Measurements from ENCODE around the gene SGCA.

Gene SGCA

DNA sequence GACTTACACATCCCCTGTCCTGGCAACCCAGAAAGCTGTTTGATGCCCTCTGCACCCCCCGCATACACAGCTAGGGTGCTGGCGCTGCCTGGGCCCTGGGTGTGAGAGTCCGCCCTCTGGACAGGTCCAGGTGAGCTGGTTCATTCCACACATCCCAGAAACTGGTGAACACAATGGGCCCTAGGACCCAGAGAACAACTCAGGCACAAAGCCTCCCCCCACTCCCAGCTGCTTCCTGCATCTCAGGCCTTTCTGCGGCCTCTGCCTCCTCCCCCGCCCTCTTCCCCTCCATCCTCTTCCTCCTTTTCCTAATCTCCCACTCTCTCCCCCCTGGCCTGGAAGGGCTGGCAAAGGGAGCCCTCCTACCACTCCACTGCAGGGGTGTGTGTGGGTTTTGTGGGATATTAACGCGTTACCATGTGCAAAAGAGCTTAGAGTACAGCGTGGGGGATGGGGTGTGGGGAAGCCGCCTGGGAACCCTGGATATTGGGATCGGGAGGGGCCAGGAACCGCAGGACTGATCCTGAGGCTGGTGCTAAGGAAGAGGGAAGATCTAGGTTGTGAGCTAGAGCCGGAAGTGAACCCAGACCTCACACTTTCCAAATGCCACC is 13.8 kb upstream of the SGCA start (continued):
- TF ChIP-seq, protein P1, sequence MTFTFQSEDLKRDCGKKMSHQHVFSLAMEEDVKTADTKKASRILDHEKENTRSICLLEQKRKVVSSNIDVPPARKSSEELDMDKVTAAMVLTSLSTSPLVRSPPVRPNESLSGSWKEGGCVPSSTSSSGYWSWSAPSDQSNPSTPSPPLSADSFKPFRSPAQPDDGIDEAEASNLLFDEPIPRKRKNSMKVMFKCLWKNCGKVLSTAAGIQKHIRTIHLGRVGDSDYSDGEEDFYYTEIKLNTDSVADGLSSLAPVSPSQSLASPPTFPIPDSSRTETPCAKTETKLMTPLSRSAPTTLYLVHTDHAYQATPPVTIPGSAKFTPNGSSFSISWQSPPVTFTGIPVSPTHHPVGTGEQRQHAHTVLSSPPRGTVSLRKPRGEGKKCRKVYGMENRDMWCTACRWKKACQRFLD (tag by site-specific recombination; IDR thresholded peaks at IDR 0.05), result no peak
- TF ChIP-seq ZNF48 (tag by site-specific recombination; IDR thresholded peaks at IDR 0.05) (no peak), ZNF10 (tag by site-specific recombination; IDR thresholded peaks at IDR 0.05) (no peak), ZFP3 (tag by site-specific recombination; IDR thresholded peaks at IDR 0.05; ENCODE audit: low read depth) (no peak), ZNF707 (tag by site-specific recombination; IDR thresholded peaks at IDR 0.05) (no peak), ZNF112 (tag by site-specific recombination; IDR thresholded peaks at IDR 0.05) (no peak), ZNF701 (tag by site-specific recombination; IDR thresholded peaks at IDR 0.05) (no peak), BCL11A (tag by site-specific recombination; IDR thresholded peaks at IDR 0.05; ENCODE audit: low read depth) (peak; percentile 93), ZNF248 (tag by site-specific recombination; IDR thresholded peaks at IDR 0.05) (no peak), ZNF660 (tag by site-specific recombination; IDR thresholded peaks at IDR 0.05) (no peak; the same call in none of the 2 replicates), REPIN1 (tag by site-specific recombination; IDR thresholded peaks at IDR 0.05; ENCODE audit: low read depth) (no peak), ZNF548 (tag by site-specific recombination; IDR thresholded peaks at IDR 0.05) (no peak), ZNF658 (tag by site-specific recombination; IDR thresholded peaks at IDR 0.05) (no peak), ZNF473 (tag by site-specific recombination; IDR thresholded peaks at IDR 0.05) (no peak), IKZF3 (tag by site-specific recombination; IDR thresholded peaks at IDR 0.05) (peak; percentile 98), ZBTB48 (tag by site-specific recombination; IDR thresholded peaks at IDR 0.05) (peak; percentile 59; the same call in 1 of the 2 replicates), ZNF16 (tag by site-specific recombination; IDR thresholded peaks at IDR 0.05; ENCODE audit: low read depth) (peak; percentile 26; the same call in 1 of the 2 replicates), ZNF529 (tag by site-specific recombination; IDR thresholded peaks at IDR 0.05; ENCODE audit: insufficient replicate concordance) (no peak), SP2 (tag by site-specific recombination; IDR thresholded peaks at IDR 0.05) (peak; percentile 83), ZNF202 (tag by site-specific recombination; IDR thresholded peaks at IDR 0.05; ENCODE audit: borderline replicate concordance) (no peak), WT1 (tag by site-specific recombination; IDR thresholded peaks at IDR 0.05) (peak; percentile 81), FEZF1 (tag by site-specific recombination; IDR thresholded peaks at IDR 0.05) (peak; percentile 51)
- TF ChIP-seq, protein P2, sequence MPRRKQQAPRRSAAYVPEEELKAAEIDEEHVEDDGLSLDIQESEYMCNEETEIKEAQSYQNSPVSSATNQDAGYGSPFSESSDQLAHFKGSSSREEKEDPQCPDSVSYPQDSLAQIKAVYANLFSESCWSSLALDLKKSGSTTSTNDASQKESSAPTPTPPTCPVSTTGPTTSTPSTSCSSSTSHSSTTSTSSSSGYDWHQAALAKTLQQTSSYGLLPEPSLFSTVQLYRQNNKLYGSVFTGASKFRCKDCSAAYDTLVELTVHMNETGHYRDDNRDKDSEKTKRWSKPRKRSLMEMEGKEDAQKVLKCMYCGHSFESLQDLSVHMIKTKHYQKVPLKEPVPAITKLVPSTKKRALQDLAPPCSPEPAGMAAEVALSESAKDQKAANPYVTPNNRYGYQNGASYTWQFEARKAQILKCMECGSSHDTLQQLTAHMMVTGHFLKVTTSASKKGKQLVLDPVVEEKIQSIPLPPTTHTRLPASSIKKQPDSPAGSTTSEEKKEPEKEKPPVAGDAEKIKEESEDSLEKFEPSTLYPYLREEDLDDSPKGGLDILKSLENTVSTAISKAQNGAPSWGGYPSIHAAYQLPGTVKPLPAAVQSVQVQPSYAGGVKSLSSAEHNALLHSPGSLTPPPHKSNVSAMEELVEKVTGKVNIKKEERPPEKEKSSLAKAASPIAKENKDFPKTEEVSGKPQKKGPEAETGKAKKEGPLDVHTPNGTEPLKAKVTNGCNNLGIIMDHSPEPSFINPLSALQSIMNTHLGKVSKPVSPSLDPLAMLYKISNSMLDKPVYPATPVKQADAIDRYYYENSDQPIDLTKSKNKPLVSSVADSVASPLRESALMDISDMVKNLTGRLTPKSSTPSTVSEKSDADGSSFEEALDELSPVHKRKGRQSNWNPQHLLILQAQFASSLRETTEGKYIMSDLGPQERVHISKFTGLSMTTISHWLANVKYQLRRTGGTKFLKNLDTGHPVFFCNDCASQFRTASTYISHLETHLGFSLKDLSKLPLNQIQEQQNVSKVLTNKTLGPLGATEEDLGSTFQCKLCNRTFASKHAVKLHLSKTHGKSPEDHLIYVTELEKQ (tag by site-specific recombination; IDR thresholded peaks at IDR 0.05; ENCODE audit: borderline replicate concordance), result peak; percentile 4; the same call in 1 of the 2 replicates
- TF ChIP-seq, protein P3, sequence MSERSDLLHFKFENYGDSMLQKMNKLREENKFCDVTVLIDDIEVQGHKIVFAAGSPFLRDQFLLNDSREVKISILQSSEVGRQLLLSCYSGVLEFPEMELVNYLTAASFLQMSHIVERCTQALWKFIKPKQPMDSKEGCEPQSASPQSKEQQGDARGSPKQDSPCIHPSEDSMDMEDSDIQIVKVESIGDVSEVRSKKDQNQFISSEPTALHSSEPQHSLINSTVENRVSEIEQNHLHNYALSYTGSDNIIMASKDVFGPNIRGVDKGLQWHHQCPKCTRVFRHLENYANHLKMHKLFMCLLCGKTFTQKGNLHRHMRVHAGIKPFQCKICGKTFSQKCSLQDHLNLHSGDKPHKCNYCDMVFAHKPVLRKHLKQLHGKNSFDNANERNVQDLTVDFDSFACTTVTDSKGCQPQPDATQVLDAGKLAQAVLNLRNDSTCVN (tag by site-specific recombination; optimal IDR thresholded peaks at IDR 0.05), result peak; percentile 31
- TF ChIP-seq, protein P4, sequence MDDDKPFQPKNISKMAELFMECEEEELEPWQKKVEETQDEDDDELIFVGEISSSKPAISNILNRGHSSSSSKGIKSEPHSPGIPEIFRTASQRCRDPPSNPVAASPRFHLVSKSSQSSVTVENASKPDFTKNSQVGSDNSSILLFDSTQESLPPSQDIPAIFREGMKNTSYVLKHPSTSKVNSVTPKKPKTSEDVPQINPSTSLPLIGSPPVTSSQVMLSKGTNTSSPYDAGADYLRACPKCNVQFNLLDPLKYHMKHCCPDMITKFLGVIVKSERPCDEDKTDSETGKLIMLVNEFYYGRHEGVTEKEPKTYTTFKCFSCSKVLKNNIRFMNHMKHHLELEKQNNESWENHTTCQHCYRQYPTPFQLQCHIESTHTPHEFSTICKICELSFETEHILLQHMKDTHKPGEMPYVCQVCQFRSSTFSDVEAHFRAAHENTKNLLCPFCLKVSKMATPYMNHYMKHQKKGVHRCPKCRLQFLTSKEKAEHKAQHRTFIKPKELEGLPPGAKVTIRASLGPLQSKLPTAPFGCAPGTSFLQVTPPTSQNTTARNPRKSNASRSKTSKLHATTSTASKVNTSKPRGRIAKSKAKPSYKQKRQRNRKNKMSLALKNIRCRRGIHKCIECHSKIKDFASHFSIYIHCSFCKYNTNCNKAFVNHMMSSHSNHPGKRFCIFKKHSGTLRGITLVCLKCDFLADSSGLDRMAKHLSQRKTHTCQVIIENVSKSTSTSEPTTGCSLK (tag by site-specific recombination; IDR thresholded peaks at IDR 0.05), result no peak
- TF ChIP-seq, protein P5, sequence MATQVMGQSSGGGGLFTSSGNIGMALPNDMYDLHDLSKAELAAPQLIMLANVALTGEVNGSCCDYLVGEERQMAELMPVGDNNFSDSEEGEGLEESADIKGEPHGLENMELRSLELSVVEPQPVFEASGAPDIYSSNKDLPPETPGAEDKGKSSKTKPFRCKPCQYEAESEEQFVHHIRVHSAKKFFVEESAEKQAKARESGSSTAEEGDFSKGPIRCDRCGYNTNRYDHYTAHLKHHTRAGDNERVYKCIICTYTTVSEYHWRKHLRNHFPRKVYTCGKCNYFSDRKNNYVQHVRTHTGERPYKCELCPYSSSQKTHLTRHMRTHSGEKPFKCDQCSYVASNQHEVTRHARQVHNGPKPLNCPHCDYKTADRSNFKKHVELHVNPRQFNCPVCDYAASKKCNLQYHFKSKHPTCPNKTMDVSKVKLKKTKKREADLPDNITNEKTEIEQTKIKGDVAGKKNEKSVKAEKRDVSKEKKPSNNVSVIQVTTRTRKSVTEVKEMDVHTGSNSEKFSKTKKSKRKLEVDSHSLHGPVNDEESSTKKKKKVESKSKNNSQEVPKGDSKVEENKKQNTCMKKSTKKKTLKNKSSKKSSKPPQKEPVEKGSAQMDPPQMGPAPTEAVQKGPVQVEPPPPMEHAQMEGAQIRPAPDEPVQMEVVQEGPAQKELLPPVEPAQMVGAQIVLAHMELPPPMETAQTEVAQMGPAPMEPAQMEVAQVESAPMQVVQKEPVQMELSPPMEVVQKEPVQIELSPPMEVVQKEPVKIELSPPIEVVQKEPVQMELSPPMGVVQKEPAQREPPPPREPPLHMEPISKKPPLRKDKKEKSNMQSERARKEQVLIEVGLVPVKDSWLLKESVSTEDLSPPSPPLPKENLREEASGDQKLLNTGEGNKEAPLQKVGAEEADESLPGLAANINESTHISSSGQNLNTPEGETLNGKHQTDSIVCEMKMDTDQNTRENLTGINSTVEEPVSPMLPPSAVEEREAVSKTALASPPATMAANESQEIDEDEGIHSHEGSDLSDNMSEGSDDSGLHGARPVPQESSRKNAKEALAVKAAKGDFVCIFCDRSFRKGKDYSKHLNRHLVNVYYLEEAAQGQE (tag by site-specific recombination; IDR thresholded peaks at IDR 0.05), result peak; percentile 54
- TF ChIP-seq, protein P6, sequence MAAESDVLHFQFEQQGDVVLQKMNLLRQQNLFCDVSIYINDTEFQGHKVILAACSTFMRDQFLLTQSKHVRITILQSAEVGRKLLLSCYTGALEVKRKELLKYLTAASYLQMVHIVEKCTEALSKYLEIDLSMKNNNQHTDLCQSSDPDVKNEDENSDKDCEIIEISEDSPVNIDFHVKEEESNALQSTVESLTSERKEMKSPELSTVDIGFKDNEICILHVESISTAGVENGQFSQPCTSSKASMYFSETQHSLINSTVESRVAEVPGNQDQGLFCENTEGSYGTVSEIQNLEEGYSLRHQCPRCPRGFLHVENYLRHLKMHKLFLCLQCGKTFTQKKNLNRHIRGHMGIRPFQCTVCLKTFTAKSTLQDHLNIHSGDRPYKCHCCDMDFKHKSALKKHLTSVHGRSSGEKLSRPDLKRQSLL (tag by site-specific recombination; IDR thresholded peaks at IDR 0.05), result no peak; the same call in 1 of the 2 replicates
